Heart right ventricle (tissue), 16 donors: Measurements from ENCODE around the gene CYTL1. TPM values are rescaled to one million over a fixed set of nuclear protein-coding genes. Genes with fewer than 3 reads are reported as not detected.

Experiments used
- ATAC-seq, 8 donors: fragments of 200-7000 bp; cut with Tn5 transposase; one replicate each; pipeline ENCODE4 v1.9.1; 2020; ENCODE audit warnings: mild to moderate bottlenecking in 8 of 8, moderate library complexity in 8 of 8, moderate number of reproducible peaks in 1 of 8
- DNase-seq, 2 donors: peaks; one replicate each; pipeline ENCODE4 v3.0.0-alpha.2; 2020
- H3K27ac ChIP-seq, 10 donors: fragments of 200-600 bp; sonication (generic) in 2 of 10; one replicate each; pipeline versions ENCODE4 v1.5.0 to v1.8.0; 2020 to 2022; ENCODE audit warnings: mild to moderate bottlenecking in 3 of 10
- H3K27me3 ChIP-seq, 7 donors: fragments of 200-600 bp; one replicate each; pipeline ENCODE4 v1.8.0; 2021 to 2022; ENCODE audit warnings: mild to moderate bottlenecking in 2 of 7
- H3K36me3 ChIP-seq, 9 donors: fragments of 200-600 bp; sonication (generic) in 1 of 9; one replicate each; pipeline versions ENCODE4 v1.5.0 to v1.8.0; 2020 to 2022; ENCODE audit warnings: mild to moderate bottlenecking in 2 of 9
- H3K4me1 ChIP-seq, 9 donors: fragments of 200-600 bp; sonication (generic) in 1 of 9; one replicate each; pipeline versions ENCODE4 v1.5.0 to v1.8.0; 2020 to 2022; ENCODE audit warnings: mild to moderate bottlenecking in 4 of 9
- H3K4me3 ChIP-seq, 10 donors: fragments of 200-600 bp; sonication (generic) in 2 of 10; one replicate each; pipeline versions ENCODE4 v1.5.0 to v1.8.0; 2020 to 2022; ENCODE audit warnings: mild to moderate bottlenecking in 7 of 10, moderate library complexity in 2 of 10
- H3K9me3 ChIP-seq, 11 donors: fragments of 200-600 bp in 10 of 11; sonication (generic) in 2 of 11; one replicate each; pipeline versions ENCODE4 v1.5.0 to v1.8.0; 2013 to 2022; ENCODE audit warnings: mild to moderate bottlenecking in 2 of 11, control low read depth in 1 of 11, moderate library complexity in 1 of 11
- CTCF ChIP-seq, 9 donors: fragments of 200-600 bp; sonication (generic) in 2 of 9; IDR thresholded peaks; one replicate each; pipeline versions ENCODE4 v1.5.0 to v1.8.0; 2021 to 2022; ENCODE audit warnings: antibody characterized with exemption in 9 of 9, mild to moderate bottlenecking in 5 of 9, moderate library complexity in 1 of 9
- WGBS, 2 donors: extraction: QIAGEN DNeasy Blood & Tissue Kit; methylation state at CpG; one replicate each; pipeline ENCODE4 v1.1.7; 2013; ENCODE audit warnings: inconsistent platforms in 1 of 2; 5-methylcytosine and 5-hydroxymethylcytosine counted together
- intact Hi-C, 10 donors: fragments of 100-400 bp; cut with DNase I; formaldehyde crosslinking; loops; one replicate each; pipeline versions ENCODE4 v1.11.1 to v1.14.2; 2022
- polyA plus RNA-seq, 2 donors: library from polyadenylated mRNA; stranded (reverse); fragments of 200-250 nt; gene quantifications; one replicate each; pipeline ENCODE4 v1.2.3, GENCODE V29; 2013
- total RNA-seq, 10 donors: library from RNA; stranded (reverse); fragmentation: NEBNext Ultra II Directional in 3 of 10; extraction: Animal tissue kit (Norgen Biotek cat#: 25700) in 3 of 10; gene quantifications; one replicate each; pipeline versions ENCODE4 v1.2.1 to v1.2.4, GENCODE V29; 2021 to 2023
- donor health status: Arrhythmogenic right ventricular cardiomyopathy.
- donor health status: ischemic (EF 13 %, LVEDD 7.1; RV severe dilation, severe dysfunction).
- donor health status: healthy with polysubstance abuse.
- donor health status: DM: no; HTN: yes; CAD: no.
- donor health status: DM: no; HTN: no; CAD: no.
- donor health status: ischemic (EF 25% LVEDD 6.9; RV normal size, moderate dysfunction).
- donor health status: ischemic (EF 25% LVEDD 5.7; RV mildly dilated, moderate dysfunction).
- donor health status: healthy.
- donor health status: DM: yes; HTN: yes; CAD: no.
- donor health status: Ischemic cardiomyopathy.
- donor health status: ischemic (EF 35%, LVEDD 5.7; RV mildly dilated, moderate dysfunction).
- donor health status: nonischemic (EF 11% LVEDD 7.7; RV severe dilation, severe dysfunction).
- donor health status: DM: yes; HTN: yes; CAD: no.
- donor health status: PGD.
- donor health status: ischemic (EF 29% LVEDD 5.4; RV normal size, mild dysfunction).
- donor health status: nonischemic (EF 23%, LVEDD 6.1; RV moderate dilation, normal function).

Gene CYTL1
- total and polyA plus RNA-seq, 12 donors, result 0.20 to 0.95 (median 0.40) TPM; not detected in 6

GRCh38 chr4:4984186-4984585 is 35.1 kb downstream of the CYTL1 start:
- Histone ChIP-seq H3K36me3 (no peaks in the 10 kb centered on the region), H3K9me3 (no peaks in the 10 kb centered on the region), H3K27ac (no peak overlapping the region), H3K27me3 (peaks cover 0 to 3% (median 0%) of the 10 kb centered on the region in 7 donors), H3K4me3 (no peak overlapping the region), H3K4me1 (no peaks in the 10 kb centered on the region)
- intact Hi-C loops, result no loop called here
- WGBS, 2 donors, result 76 to 79% methylated on average over 2 of the region's 2 CpGs
- TF ChIP-seq CTCF (IDR thresholded peaks at IDR 0.05), result no peak
- DNase-seq (no peak), ATAC-seq (no peak)

- Histone ChIP-seq H3K36me3 (no peaks in the 10 kb centered on the region), H3K27me3 (no peaks in the 10 kb centered on the region), H3K9me3 (no peaks in the 10 kb centered on the region), H3K4me1 (no peaks in the 10 kb centered on the region), H3K27ac (no peak overlapping the region), H3K4me3 (no peak overlapping the region)
- 61 to 63% methylated on average over 8 of the region's 8 CpGs for WGBS, 2 donors
- intact Hi-C loops, result no loop called here
- peak in 2 of 8 donors; percentile 28 to 47 for ATAC-seq
- no peak for DNase-seq
- no peak for TF ChIP-seq CTCF (IDR thresholded peaks at IDR 0.05)
Measured at GRCh38 chr4:4981827-4982226, 37.4 kb downstream of the CYTL1 start.

GRCh38 chr4:4981427-4981826 is 37.8 kb downstream of the CYTL1 start:
- no peaks in the 10 kb centered on the region for H3K4me1 ChIP-seq
- H3K9me3 ChIP-seq, result no peaks in the 10 kb centered on the region
- intact Hi-C loops, result no loop called here
- H3K27ac ChIP-seq, result no peak overlapping the region
- H3K36me3 ChIP-seq, result no peaks in the 10 kb centered on the region
- no peaks in the 10 kb centered on the region for H3K27me3 ChIP-seq
- WGBS, 2 donors, result 81 to 83% methylated on average over 3 of the region's 3 CpGs
- ATAC-seq, result peak in 3 of 8 donors; percentile 26 to 74 (median 55)
- no peak for TF ChIP-seq CTCF (IDR thresholded peaks at IDR 0.05)
- H3K4me3 ChIP-seq, result no peak overlapping the region
- DNase-seq, result no peak

- intact Hi-C loops, result no loop called here
- 60 to 67% methylated on average over 12 of the region's 12 CpGs for WGBS, 2 donors
- H3K4me1 ChIP-seq, result no peaks in the 10 kb centered on the region
- no peaks in the 10 kb centered on the region for H3K27me3 ChIP-seq
- H3K9me3 ChIP-seq, result peaks cover 0 to 3% (median 0%) of the 10 kb centered on the region in 11 donors
- H3K27ac ChIP-seq, result no peak overlapping the region
- no peak for DNase-seq
- no peak for TF ChIP-seq CTCF (IDR thresholded peaks at IDR 0.05)
- no peak for ATAC-seq
- H3K4me3 ChIP-seq, result no peak overlapping the region
- H3K36me3 ChIP-seq, result no peaks in the 10 kb centered on the region
Measured at GRCh38 chr4:4980621-4981230, 38.5 kb downstream of the CYTL1 start.
